Epithelial cell of proximal tubule (primary cell): ENCODE data around the gene CLEC3B. TPM values are rescaled to one million over a fixed set of nuclear protein-coding genes. Genes with fewer than 3 reads are reported as not detected.
A peak's percentile ranks its signal among the peaks of the same experiment; 100 is the strongest.
"Not testable (repeated sequence)": the region's sequence is repeated elsewhere in the genome, so short reads cannot be mapped to it uniquely, and the experiment has no call there.

Experiments
- DNase-seq: peaks from one replicate; pipeline ENCODE4 v3.0.0-alpha.2; 2011; ENCODE audit warnings: low read depth
- H3K4me3 ChIP-seq: 2 replicates; pipeline ENCODE4 v1.5.1; 2011; ENCODE audit warnings: low read depth, mild to moderate bottlenecking, low read length
- total RNA-seq: library from RNA; depleted of rRNA; stranded (reverse); fragments of >200 nt; gene quantifications from 2 replicates; pipeline ENCODE4 v1.2.3, GENCODE V29; 2015
- TF ChIP-seq, protein P1 (sequence below): conservative IDR thresholded peaks from 2 replicates; pipeline ENCODE4 v1.5.1; 2012; ENCODE audit warnings: low read depth, mild to moderate bottlenecking, low read length

Gene CLEC3B
- total RNA-seq, 1 donor from 2014 or later, result not detected

DNA sequence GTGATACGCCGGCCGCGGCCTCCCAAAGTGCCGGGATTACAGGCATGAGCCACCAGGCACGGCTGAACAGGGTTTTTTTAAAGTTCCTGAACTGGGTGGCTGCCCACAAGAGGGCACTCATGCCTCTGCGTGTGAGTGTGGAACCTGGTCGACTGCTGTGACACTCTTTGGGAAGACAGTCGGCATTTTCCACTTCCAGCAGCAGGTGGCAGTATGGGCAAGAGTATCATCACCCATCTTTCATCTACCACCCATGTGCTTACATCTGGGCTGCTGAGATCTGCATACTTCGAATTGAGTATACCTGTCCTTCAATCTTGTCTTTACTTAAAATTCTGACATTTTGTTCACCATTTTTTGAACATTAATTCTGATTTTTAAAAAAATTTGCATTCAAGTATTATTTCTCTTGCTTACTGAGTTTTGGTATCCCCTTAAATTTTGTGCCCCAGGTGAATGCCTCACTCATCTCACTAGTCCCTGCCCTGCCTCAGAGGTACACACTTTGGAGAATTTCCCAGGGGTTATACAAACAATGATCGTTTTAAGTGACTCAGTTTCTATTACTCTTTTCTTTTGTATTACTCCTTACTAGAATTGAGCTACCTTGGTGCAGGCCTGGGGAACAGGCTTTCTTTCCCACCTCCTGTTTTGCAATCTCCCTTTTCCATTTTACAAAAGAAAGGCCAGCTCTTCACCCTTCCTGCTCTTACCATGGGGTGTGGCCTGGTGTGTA, 11.8 kb downstream of the CLEC3B start:
- TF ChIP-seq, protein P1, sequence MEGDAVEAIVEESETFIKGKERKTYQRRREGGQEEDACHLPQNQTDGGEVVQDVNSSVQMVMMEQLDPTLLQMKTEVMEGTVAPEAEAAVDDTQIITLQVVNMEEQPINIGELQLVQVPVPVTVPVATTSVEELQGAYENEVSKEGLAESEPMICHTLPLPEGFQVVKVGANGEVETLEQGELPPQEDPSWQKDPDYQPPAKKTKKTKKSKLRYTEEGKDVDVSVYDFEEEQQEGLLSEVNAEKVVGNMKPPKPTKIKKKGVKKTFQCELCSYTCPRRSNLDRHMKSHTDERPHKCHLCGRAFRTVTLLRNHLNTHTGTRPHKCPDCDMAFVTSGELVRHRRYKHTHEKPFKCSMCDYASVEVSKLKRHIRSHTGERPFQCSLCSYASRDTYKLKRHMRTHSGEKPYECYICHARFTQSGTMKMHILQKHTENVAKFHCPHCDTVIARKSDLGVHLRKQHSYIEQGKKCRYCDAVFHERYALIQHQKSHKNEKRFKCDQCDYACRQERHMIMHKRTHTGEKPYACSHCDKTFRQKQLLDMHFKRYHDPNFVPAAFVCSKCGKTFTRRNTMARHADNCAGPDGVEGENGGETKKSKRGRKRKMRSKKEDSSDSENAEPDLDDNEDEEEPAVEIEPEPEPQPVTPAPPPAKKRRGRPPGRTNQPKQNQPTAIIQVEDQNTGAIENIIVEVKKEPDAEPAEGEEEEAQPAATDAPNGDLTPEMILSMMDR, result peak; percentile 98
- DNase-seq, result peak; percentile 64
- no peak overlapping the region for H3K4me3 ChIP-seq

DNA sequence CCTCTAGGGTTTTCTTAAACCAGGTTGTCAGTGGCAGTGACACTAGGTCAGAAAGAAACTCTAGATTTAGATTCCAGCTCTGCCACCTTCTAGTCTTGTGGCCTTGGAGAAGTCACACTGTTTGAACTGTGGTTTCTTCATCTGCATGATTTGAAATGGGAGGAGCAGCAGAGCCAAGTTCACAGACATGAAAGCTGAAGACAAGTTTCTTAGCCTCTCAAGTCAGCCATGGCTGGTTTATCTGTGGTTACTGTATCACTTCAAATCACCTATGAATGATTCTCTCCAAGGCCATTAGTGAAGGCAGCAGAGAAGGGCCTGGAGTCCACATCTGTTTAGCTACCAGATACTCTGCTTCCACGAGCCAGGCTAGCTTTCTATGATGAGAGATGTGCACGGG, 15.6 kb downstream of the CLEC3B start:
- H3K4me3 ChIP-seq, result no peak overlapping the region
- no peak for DNase-seq
- TF ChIP-seq, protein P1, result no peak

DNA sequence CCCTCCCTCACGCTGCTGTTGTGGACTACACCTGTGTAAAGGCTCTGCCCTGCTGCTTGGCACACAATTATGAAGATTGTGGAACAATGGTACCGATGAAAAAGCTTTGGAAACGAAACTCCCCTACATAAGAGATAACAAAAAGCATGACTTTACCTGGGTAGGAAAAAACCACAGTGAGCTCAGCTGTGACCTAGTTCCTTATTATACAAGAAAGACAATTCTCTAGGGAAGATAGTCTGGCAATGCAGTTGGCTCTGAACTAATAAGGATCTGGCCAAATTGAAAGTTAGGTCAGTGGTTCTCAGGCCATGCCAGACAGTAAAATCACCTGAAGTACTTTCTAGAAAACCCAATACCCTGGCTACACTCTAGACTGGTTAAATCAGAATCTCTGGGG, 16.1 kb downstream of the CLEC3B start:
- TF ChIP-seq, protein P1, result no peak
- no peak for DNase-seq
- H3K4me3 ChIP-seq, result no peak overlapping the region

DNA sequence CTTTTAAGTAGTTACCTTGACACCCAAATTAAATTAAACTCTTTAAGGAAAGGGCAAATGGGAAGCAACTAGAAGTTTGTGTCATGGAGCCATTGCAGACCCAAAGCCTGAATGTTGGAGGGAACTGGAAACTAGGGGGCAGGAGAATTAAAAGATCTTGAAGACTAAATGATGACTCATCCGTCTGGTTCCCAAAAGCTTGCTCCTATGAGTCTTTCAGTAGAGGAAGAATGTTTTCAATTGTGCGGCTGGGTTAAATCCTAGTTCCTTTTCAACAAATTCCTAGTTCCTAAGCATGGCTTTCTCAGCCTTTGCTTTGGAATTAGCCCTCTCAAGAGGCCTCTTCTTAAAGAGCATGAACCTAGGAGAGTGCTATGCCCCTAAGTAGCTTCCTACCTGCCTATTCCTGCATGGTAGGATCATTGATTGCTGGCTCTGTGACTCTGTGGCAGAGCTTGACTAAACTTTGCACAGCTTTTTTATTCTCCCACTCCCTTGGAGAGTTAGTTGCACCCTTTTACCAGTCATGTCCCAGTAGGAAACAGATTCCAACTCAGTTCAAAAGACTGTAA, 17.7 kb downstream of the CLEC3B start:
- no peak overlapping the region for H3K4me3 ChIP-seq
- no peak for DNase-seq
- TF ChIP-seq, protein P1, result no peak

DNA sequence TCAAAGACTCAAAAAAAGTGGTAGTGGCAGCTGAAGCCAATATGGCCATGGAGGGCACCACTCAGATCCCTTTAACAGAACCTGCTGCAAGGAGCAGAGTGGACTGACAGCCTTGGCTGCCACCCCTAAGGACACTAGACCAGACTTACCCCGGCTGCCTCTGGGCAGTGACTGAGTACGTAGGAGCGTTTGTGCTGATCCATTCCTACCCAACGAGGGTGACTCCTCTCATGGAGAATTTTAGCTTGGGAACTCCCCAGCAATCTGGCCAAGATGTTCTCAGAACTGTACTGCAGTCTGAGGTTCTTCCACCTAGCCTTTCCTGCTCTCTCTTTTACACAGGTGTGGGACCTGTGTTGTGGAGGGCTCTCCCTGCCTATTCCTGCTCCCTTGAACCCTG, 22.1 kb downstream of the CLEC3B start:
- TF ChIP-seq, protein P1, result no peak
- DNase-seq, result no peak
- no peak overlapping the region for H3K4me3 ChIP-seq

DNA sequence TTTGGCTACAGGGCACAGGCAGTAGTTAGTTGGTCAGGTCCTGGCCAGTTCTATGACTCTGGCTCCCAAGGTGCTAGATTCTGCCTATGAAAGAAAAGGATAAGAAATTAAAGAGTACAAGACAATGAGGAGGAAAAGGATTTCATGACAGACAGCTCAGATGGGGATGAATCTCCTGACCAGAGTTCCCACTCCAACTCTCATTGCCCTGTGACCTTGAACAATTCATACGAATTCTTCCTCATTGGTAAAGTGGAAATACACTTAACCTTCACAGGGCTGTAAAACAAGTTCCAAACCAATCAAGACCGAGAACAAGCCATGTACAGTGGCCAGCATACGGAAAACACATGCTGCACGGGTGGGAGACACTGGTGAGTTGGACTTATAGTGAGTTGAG, 23.7 kb downstream of the CLEC3B start:
- DNase-seq, result no peak
- TF ChIP-seq, protein P1, result no peak
- H3K4me3 ChIP-seq, result no peak overlapping the region

DNA sequence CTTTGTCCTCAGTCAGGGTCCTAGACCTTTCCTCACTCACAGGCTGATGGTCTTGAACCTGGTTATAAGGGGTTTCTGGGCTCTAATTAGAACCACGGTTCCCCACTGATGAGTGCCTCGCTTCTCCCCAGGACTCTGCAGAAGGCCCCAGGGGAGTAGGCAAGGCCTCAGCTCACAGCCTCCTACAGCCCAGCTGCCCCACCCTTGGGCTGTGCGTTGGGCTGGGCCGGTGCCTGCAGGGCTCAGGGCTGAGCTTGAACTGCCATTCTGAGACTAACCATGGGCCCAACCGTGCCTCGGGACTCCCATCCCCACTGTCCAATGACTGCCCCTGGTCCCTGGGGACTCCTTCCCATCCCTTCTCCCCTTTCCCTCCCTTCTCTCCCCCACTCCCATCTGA, 25.6 kb downstream of the CLEC3B start:
- no peak for DNase-seq
- H3K4me3 ChIP-seq, result no peak overlapping the region
- TF ChIP-seq, protein P1, result no peak

DNA sequence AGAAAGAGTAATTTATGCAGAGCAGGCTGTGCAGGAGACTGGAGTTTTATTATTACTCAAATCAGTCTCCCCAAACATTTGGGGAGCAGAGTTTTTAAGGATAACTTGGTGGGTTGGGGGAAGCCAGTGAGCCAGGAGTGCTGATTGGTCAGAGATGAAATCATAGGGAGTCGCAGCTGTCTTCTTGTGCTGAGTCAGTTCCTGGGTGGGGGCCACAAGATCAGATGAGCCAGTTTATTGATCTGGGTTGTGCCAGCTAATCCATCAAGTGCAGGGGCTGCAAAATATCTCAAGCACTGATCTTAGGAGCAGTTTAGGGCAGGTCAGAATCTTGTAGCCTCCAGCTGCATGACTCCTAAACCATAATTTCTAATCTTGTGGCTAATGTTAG, 27.7 kb downstream of the CLEC3B start:
- not testable (repeated sequence) for H3K4me3 ChIP-seq, DNase-seq
